ENCODE data around the gene SNX8. TPM values are rescaled to one million over a fixed set of nuclear protein-coding genes. Genes with fewer than 3 reads are reported as not detected.
A peak's percentile ranks its signal among the peaks of the same experiment; 100 is the strongest.

SNX8 gene
- total RNA-seq, 2 experiments from 2014 or later = 12.1 to 42.0 TPM

DNA sequence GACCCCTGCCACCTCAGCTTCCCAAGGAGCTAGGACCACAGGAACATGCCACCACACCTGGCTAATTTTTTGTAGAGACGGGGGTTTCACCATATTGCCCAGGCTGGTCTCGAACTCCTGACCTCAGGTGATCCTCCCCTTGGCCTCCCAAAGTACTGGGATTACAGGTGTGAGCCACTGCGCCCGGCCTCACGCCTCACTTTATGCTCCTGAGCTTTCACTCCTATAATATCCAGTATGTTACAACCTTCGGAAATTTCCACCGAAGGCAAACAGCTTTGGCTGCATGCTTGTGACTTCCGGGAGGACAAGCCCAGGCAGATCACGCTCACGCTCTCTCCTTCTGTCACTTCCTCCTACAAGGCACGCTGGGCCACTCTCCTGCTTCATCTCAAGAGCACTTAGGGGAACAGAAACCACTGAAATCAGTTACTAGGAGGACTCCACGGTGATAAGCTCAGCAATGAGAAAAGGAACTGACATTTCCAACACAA lies 77.1 kb downstream of the SNX8 start:
- peak overlapping the region; percentile 94 for H3K27ac ChIP-seq (ENCODE audit: low read depth, low read length, poor library complexity, severe bottlenecking)
- TF ChIP-seq EZH2phosphoT487 (IDR thresholded peaks at IDR 0.05; ENCODE audit: borderline replicate concordance, low read depth, low read length) = no peak
- TF ChIP-seq, protein P1, sequence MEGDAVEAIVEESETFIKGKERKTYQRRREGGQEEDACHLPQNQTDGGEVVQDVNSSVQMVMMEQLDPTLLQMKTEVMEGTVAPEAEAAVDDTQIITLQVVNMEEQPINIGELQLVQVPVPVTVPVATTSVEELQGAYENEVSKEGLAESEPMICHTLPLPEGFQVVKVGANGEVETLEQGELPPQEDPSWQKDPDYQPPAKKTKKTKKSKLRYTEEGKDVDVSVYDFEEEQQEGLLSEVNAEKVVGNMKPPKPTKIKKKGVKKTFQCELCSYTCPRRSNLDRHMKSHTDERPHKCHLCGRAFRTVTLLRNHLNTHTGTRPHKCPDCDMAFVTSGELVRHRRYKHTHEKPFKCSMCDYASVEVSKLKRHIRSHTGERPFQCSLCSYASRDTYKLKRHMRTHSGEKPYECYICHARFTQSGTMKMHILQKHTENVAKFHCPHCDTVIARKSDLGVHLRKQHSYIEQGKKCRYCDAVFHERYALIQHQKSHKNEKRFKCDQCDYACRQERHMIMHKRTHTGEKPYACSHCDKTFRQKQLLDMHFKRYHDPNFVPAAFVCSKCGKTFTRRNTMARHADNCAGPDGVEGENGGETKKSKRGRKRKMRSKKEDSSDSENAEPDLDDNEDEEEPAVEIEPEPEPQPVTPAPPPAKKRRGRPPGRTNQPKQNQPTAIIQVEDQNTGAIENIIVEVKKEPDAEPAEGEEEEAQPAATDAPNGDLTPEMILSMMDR (conservative IDR thresholded peaks at IDR 0.05; ENCODE audit: low read length) = no peak
- peaks cover 41% of the 10 kb centered on the region for H3K4me1 ChIP-seq (ENCODE audit: insufficient read depth, low read length, poor library complexity, severe bottlenecking)
- no peaks in the 10 kb centered on the region for H3K9me2 ChIP-seq (ENCODE audit: insufficient read depth, low read length)
- TSS peak; percentile 21 for BruUV-seq (replicated peaks)
- peak; percentile 89 for DNase-seq (ENCODE audit: low spot score)
- ChIA-PET CTCF (ENCODE audit: unreplicated experiment) (interaction anchor here (0.5 to 1.2 kb wide), 4 partner anchors 116 to 1151 kb away, joined by 3 to 4 read pairs (median 3); no protein-coding TSS in a partner anchor), POLR2A (interaction anchor here (0.6 to 1.4 kb wide), 5 partner anchors 22 to 293 kb away, joined by 3 to 4 read pairs (median 3); no protein-coding TSS in a partner anchor)
- no peak overlapping the region; the same call in 1 of the 2 replicates for H2AFZ ChIP-seq (ENCODE audit: low read length)
- no peaks in the 10 kb centered on the region for H3K9me3 ChIP-seq (ENCODE audit: low read length)
- H4K20me1 ChIP-seq (ENCODE audit: insufficient read depth, low read length) = no peaks in the 10 kb centered on the region
- intact Hi-C loops (cut with micrococcal nuclease; ENCODE audit: unreplicated experiment) = no loop called here
- H3K79me2 ChIP-seq (ENCODE audit: insufficient read depth, low read depth, low read length) = peaks cover 40% of the 10 kb centered on the region
- peak overlapping the region; percentile 40 for H3K4me3 ChIP-seq (ENCODE audit: low read depth, low read length, poor library complexity, severe bottlenecking)
- H3K4me2 ChIP-seq (ENCODE audit: low read length) = peak overlapping the region; percentile 64
- H3K36me3 ChIP-seq (ENCODE audit: insufficient read depth, low read length) = peaks cover 54% of the 10 kb centered on the region

DNA sequence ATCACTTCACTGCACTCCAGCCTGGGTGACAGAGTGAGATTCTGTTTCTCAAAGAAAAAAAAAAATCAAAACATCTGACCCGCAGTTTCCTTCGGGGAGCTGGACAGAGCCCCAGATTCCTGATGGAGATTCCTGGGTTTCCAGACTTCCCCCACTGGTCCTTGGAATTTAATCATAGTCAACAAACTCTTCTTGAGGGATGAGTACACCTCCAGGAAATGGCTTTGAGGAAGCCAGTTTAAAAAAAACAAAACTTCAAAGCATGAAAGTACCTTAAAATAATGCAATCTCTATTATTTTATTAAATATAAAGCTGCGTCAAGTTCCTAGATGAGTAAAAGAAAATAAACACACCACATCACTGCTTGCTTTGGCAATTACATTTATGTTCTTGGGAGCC lies 80.3 kb downstream of the SNX8 start:
- H4K20me1 ChIP-seq (ENCODE audit: insufficient read depth, low read length) = no peaks in the 10 kb centered on the region; the same call in 1 of the 2 replicates
- no peak overlapping the region for H3K4me2 ChIP-seq (ENCODE audit: low read length)
- no peaks in the 10 kb centered on the region for H3K9me3 ChIP-seq (ENCODE audit: low read length)
- peaks cover 35% of the 10 kb centered on the region for H3K79me2 ChIP-seq (ENCODE audit: insufficient read depth, low read depth, low read length)
- no peak overlapping the region for H3K27ac ChIP-seq (ENCODE audit: low read depth, low read length, poor library complexity, severe bottlenecking)
- no TSS peak for BruUV-seq (replicated peaks)
- H3K4me3 ChIP-seq (ENCODE audit: low read depth, low read length, poor library complexity, severe bottlenecking) = no peak overlapping the region
- H2AFZ ChIP-seq (ENCODE audit: low read length) = no peak overlapping the region
- no peak for DNase-seq (ENCODE audit: low spot score)
- peaks cover 65% of the 10 kb centered on the region for H3K36me3 ChIP-seq (ENCODE audit: insufficient read depth, low read length)
- TF ChIP-seq, protein P1 (conservative IDR thresholded peaks at IDR 0.05; ENCODE audit: low read length) = no peak
- TF ChIP-seq EZH2phosphoT487 (IDR thresholded peaks at IDR 0.05; ENCODE audit: borderline replicate concordance, low read depth, low read length) = no peak
- intact Hi-C loops (cut with micrococcal nuclease; ENCODE audit: unreplicated experiment) = loop anchor here (2.0 to 5.0 kb wide), 2 partner anchors 125 to 173 kb away; no protein-coding TSS in a partner anchor
- peaks cover 43% of the 10 kb centered on the region for H3K4me1 ChIP-seq (ENCODE audit: insufficient read depth, low read length, poor library complexity, severe bottlenecking)
- H3K9me2 ChIP-seq (ENCODE audit: insufficient read depth, low read length) = no peaks in the 10 kb centered on the region
- ChIA-PET CTCF (ENCODE audit: unreplicated experiment) (no interaction called here), POLR2A (no interaction called here)

Data from OCI-LY7 (cell line).